Testis (tissue), 2 donors: ENCODE results near the gene ECEL1.

Experiments
- CTCF ChIP-seq, 3 experiments: fragments of 450-650 bp in 2 of 3; fragments of 200-600 bp in 1 of 3; sonication (generic) in 1 of 3; IDR thresholded peaks; one replicate each; pipeline ENCODE4 v1.5.1; 2016 to 2019; ENCODE audit warnings: antibody characterized with exemption in 3 of 3, mild to moderate bottlenecking in 2 of 3, moderate library complexity in 1 of 3
- POLR2A ChIP-seq: fragments of 450-650 bp; IDR thresholded peaks from one replicate; pipeline ENCODE4 v1.6.1; 2017; ENCODE audit warnings: antibody characterized with exemption, mild to moderate bottlenecking, moderate library complexity

GRCh38 chr2:232487385-232488096, at the start of gene ECEL1:
- TF ChIP-seq CTCF (IDR thresholded peaks at IDR 0.05) (no peak), POLR2A (no peak)
